ENCODE data around the gene SNTA1. TPM values are rescaled to one million over a fixed set of nuclear protein-coding genes. Genes with fewer than 3 reads are reported as not detected.

Gene SNTA1
- total and polyA plus RNA-seq, 4 experiments from 2014 or later, result 5.1 to 9.2 (median 6.5) TPM

GRCh38 chr20:33474963-33475362 is 31.4 kb upstream of the SNTA1 start:
- H3K36me3 Mint-ChIP-seq, result no peaks in the 10 kb centered on the region
- H3K4me1 Mint-ChIP-seq, result peaks cover 0 to 2% (median 0%) of the 10 kb centered on the region in 4 donors
- H3K27me3 ChIP-seq (ENCODE audit: insufficient read depth, low read length), result no peaks in the 10 kb centered on the region
- H3K27me3 Mint-ChIP-seq, result no peaks in the 10 kb centered on the region
- no peak overlapping the region for H3K27ac Mint-ChIP-seq
- H3K9me3 Mint-ChIP-seq, result no peaks in the 10 kb centered on the region
- ChIA-PET POLR2A (ENCODE audit: partially characterized antibody) (no interaction called here), CTCF (ENCODE audit: partially characterized antibody) (no interaction called here)
- H3K4me1 ChIP-seq (ENCODE audit: insufficient read depth, low read length), result no peaks in the 10 kb centered on the region
- H3K9me3 ChIP-seq (ENCODE audit: control insufficient read depth in 1 of 2, low read length in 2 of 2), result no peaks in the 10 kb centered on the region
- no peak overlapping the region for H3K4me3 ChIP-seq (ENCODE audit: low read length in 2 of 2)
- H3K36me3 ChIP-seq (ENCODE audit: insufficient read depth, low read length), result no peaks in the 10 kb centered on the region
- no peak overlapping the region for H3K27ac ChIP-seq (ENCODE audit: low read depth, low read length)
- intact Hi-C loops (cut with micrococcal nuclease), result no loop called here
- H3K4me3 Mint-ChIP-seq, result no peak overlapping the region
- DNase-seq, result no peak

- ChIA-PET POLR2A (ENCODE audit: partially characterized antibody) (no interaction called here), CTCF (ENCODE audit: partially characterized antibody) (no interaction called here)
- peak overlapping the region in 1 of 7 donors; percentile 30 for H3K27ac Mint-ChIP-seq
Observed at GRCh38 chr20:33474097-33474873, 30.7 kb upstream of the SNTA1 start.

GRCh38 chr20:33472868-33473435 is 29.4 kb upstream of the SNTA1 start:
- Mint-ChIP-seq H3K4me3 (no peak overlapping the region), H3K27me3 (no peaks in the 10 kb centered on the region), H3K27ac (no peak overlapping the region), H3K36me3 (no peaks in the 10 kb centered on the region), H3K4me1 (no peaks in the 10 kb centered on the region), H3K9me3 (no peaks in the 10 kb centered on the region)
- H3K27ac ChIP-seq (ENCODE audit: low read depth, low read length), result no peak overlapping the region
- H3K4me3 ChIP-seq (ENCODE audit: low read length in 2 of 2), result no peak overlapping the region
- intact Hi-C loops (cut with micrococcal nuclease), result no loop called here
- H3K36me3 ChIP-seq (ENCODE audit: insufficient read depth, low read length), result no peaks in the 10 kb centered on the region
- no peak for DNase-seq
- POLR2A ChIA-PET (ENCODE audit: partially characterized antibody), result interaction anchor here (1.1 kb wide), 1 partner anchor 194 kb away, joined by 3 read pairs; the partner anchor contains the start of gene ACTL10
- H3K27me3 ChIP-seq (ENCODE audit: insufficient read depth, low read length), result no peaks in the 10 kb centered on the region
- no peaks in the 10 kb centered on the region for H3K4me1 ChIP-seq (ENCODE audit: insufficient read depth, low read length)
- no peaks in the 10 kb centered on the region for H3K9me3 ChIP-seq (ENCODE audit: control insufficient read depth in 1 of 2, low read length in 2 of 2)
- CTCF ChIA-PET (ENCODE audit: partially characterized antibody), result no interaction called here

More at GRCh38 chr20:33474097-33474873, 30.7 kb upstream of the SNTA1 start:
- Histone ChIP-seq H3K36me3 (ENCODE audit: insufficient read depth, low read length) (no peaks in the 10 kb centered on the region), H3K4me3 (ENCODE audit: low read length in 2 of 2) (no peak overlapping the region), H3K9me3 (ENCODE audit: control insufficient read depth in 1 of 2, low read length in 2 of 2) (no peaks in the 10 kb centered on the region), H3K4me1 (ENCODE audit: insufficient read depth, low read length) (no peaks in the 10 kb centered on the region), H3K27ac (ENCODE audit: low read depth, low read length) (no peak overlapping the region), H3K27me3 (ENCODE audit: insufficient read depth, low read length) (no peaks in the 10 kb centered on the region)
- Mint-ChIP-seq H3K9me3 (no peaks in the 10 kb centered on the region), H3K4me1 (no peaks in the 10 kb centered on the region), H3K27me3 (no peaks in the 10 kb centered on the region), H3K4me3 (no peak overlapping the region), H3K36me3 (no peaks in the 10 kb centered on the region)
- no peak for DNase-seq
- intact Hi-C loops (cut with micrococcal nuclease), result no loop called here

- H3K9me3 Mint-ChIP-seq, result no peaks in the 10 kb centered on the region
- DNase-seq, result no peak
- H3K4me1 Mint-ChIP-seq, result no peaks in the 10 kb centered on the region
- no peaks in the 10 kb centered on the region for H3K36me3 Mint-ChIP-seq
- H3K4me1 ChIP-seq (ENCODE audit: insufficient read depth, low read length), result no peaks in the 10 kb centered on the region
- no peaks in the 10 kb centered on the region for H3K27me3 Mint-ChIP-seq
- no peak overlapping the region for H3K27ac Mint-ChIP-seq
- no peak overlapping the region for H3K27ac ChIP-seq (ENCODE audit: low read depth, low read length)
- ChIA-PET CTCF (ENCODE audit: partially characterized antibody) (interaction anchor here (1.0 kb wide), 1 partner anchor 198 kb away, joined by 4 read pairs; no protein-coding TSS in a partner anchor), POLR2A (ENCODE audit: partially characterized antibody) (no interaction called here)
- no peak overlapping the region for H3K4me3 Mint-ChIP-seq
- no peak overlapping the region for H3K4me3 ChIP-seq (ENCODE audit: low read length in 2 of 2)
- H3K9me3 ChIP-seq (ENCODE audit: control insufficient read depth in 1 of 2, low read length in 2 of 2), result no peaks in the 10 kb centered on the region
- no peaks in the 10 kb centered on the region for H3K36me3 ChIP-seq (ENCODE audit: insufficient read depth, low read length)
- H3K27me3 ChIP-seq (ENCODE audit: insufficient read depth, low read length), result no peaks in the 10 kb centered on the region
- intact Hi-C loops (cut with micrococcal nuclease), result no loop called here
Observed at GRCh38 chr20:33470866-33471265, 27.3 kb upstream of the SNTA1 start.

- Mint-ChIP-seq H3K27me3 (no peaks in the 10 kb centered on the region), H3K4me3 (no peak overlapping the region), H3K27ac (no peak overlapping the region), H3K9me3 (no peaks in the 10 kb centered on the region), H3K36me3 (no peaks in the 10 kb centered on the region), H3K4me1 (no peaks in the 10 kb centered on the region)
- Histone ChIP-seq H3K4me1 (ENCODE audit: insufficient read depth, low read length) (no peaks in the 10 kb centered on the region), H3K27ac (ENCODE audit: low read depth, low read length) (no peak overlapping the region), H3K4me3 (ENCODE audit: low read length in 2 of 2) (no peak overlapping the region), H3K9me3 (ENCODE audit: control insufficient read depth in 1 of 2, low read length in 2 of 2) (no peaks in the 10 kb centered on the region), H3K36me3 (ENCODE audit: insufficient read depth, low read length) (no peaks in the 10 kb centered on the region), H3K27me3 (ENCODE audit: insufficient read depth, low read length) (no peaks in the 10 kb centered on the region)
- DNase-seq, result no peak
- POLR2A ChIA-PET (ENCODE audit: partially characterized antibody), result no interaction called here
- intact Hi-C loops (cut with micrococcal nuclease), result no loop called here
- CTCF ChIA-PET (ENCODE audit: partially characterized antibody), result interaction anchor here (1.0 kb wide), 1 partner anchor 198 kb away, joined by 4 read pairs; no protein-coding TSS in a partner anchor
Observed at GRCh38 chr20:33470457-33470856, 26.9 kb upstream of the SNTA1 start.

- H3K4me1 ChIP-seq (ENCODE audit: insufficient read depth, low read length), result no peaks in the 10 kb centered on the region
- no peak for DNase-seq
- CTCF ChIA-PET (ENCODE audit: partially characterized antibody), result interaction anchor here (2.9 kb wide), 1 partner anchor 8 kb away, joined by 9 read pairs; no protein-coding TSS in a partner anchor
- Mint-ChIP-seq H3K9me3 (no peaks in the 10 kb centered on the region), H3K4me3 (no peak overlapping the region), H3K4me1 (peaks cover 0 to 2% (median 0%) of the 10 kb centered on the region in 4 donors), H3K27me3 (no peaks in the 10 kb centered on the region), H3K27ac (no peak overlapping the region), H3K36me3 (no peaks in the 10 kb centered on the region)
- H3K9me3 ChIP-seq (ENCODE audit: control insufficient read depth in 1 of 2, low read length in 2 of 2), result no peaks in the 10 kb centered on the region
- H3K27ac ChIP-seq (ENCODE audit: low read depth, low read length), result no peak overlapping the region
- POLR2A ChIA-PET (ENCODE audit: partially characterized antibody), result no interaction called here
- intact Hi-C loops (cut with micrococcal nuclease), result no loop called here
- no peaks in the 10 kb centered on the region for H3K27me3 ChIP-seq (ENCODE audit: insufficient read depth, low read length)
- H3K4me3 ChIP-seq (ENCODE audit: low read length in 2 of 2), result no peak overlapping the region
- H3K36me3 ChIP-seq (ENCODE audit: insufficient read depth, low read length), result no peaks in the 10 kb centered on the region
Observed at GRCh38 chr20:33466303-33466646, 22.7 kb upstream of the SNTA1 start.

GRCh38 chr20:33465481-33466302 is 22.1 kb upstream of the SNTA1 start:
- Histone ChIP-seq H3K27ac (ENCODE audit: low read depth, low read length) (no peak overlapping the region), H3K36me3 (ENCODE audit: insufficient read depth, low read length) (no peaks in the 10 kb centered on the region), H3K9me3 (ENCODE audit: control insufficient read depth in 1 of 2, low read length in 2 of 2) (no peaks in the 10 kb centered on the region), H3K4me1 (ENCODE audit: insufficient read depth, low read length) (no peaks in the 10 kb centered on the region), H3K4me3 (ENCODE audit: low read length in 2 of 2) (no peak overlapping the region), H3K27me3 (ENCODE audit: insufficient read depth, low read length) (no peaks in the 10 kb centered on the region)
- Mint-ChIP-seq H3K9me3 (no peaks in the 10 kb centered on the region), H3K27me3 (no peaks in the 10 kb centered on the region), H3K4me1 (peaks cover 0 to 2% (median 0%) of the 10 kb centered on the region in 4 donors), H3K4me3 (no peak overlapping the region), H3K36me3 (no peaks in the 10 kb centered on the region), H3K27ac (no peak overlapping the region)
- ChIA-PET POLR2A (ENCODE audit: partially characterized antibody) (no interaction called here), CTCF (ENCODE audit: partially characterized antibody) (interaction anchor here (2.9 kb wide), 1 partner anchor 8 kb away, joined by 9 read pairs; no protein-coding TSS in a partner anchor)
- intact Hi-C loops (cut with micrococcal nuclease), result no loop called here
- no peak for DNase-seq

Data from CD4-positive, alpha-beta memory T cell (primary cell).